Fibroblast of gingiva (primary cell): ENCODE results near the gene BCAR3.
"Not testable (repeated sequence)": the region's sequence is repeated elsewhere in the genome, so short reads cannot be mapped to it uniquely, and the experiment has no call there.

Source experiments
- DNase-seq: peaks from one replicate; pipeline ENCODE4 v3.0.0-alpha.2; 2011; ENCODE audit warnings: low read depth

BCAR3 gene

GRCh38 chr1:93705892-93706500 lies 24.4 kb upstream of the BCAR3 start:
- no peak for DNase-seq

- no peak for DNase-seq
These were observed 22.4 kb upstream of the BCAR3 start for GRCh38 chr1:93704052-93704451.

GRCh38 chr1:93703643-93704042 lies 22.0 kb upstream of the BCAR3 start:
- DNase-seq: no peak

- no peak for DNase-seq
These were observed 21.2 kb upstream of the BCAR3 start for GRCh38 chr1:93702828-93703183.

- peak; percentile 43 for DNase-seq
These were observed 20.6 kb upstream of the BCAR3 start for GRCh38 chr1:93702111-93702827.

GRCh38 chr1:93701629-93702028 lies 20.0 kb upstream of the BCAR3 start:
- peak; percentile 85 for DNase-seq

GRCh38 chr1:93700532-93701469 lies 19.2 kb upstream of the BCAR3 start:
- DNase-seq: no peak

- no peak for DNase-seq
These were observed 18.0 kb upstream of the BCAR3 start for GRCh38 chr1:93699503-93700168.

GRCh38 chr1:93699049-93699384 lies 17.4 kb upstream of the BCAR3 start:
- DNase-seq: no peak

- no peak for DNase-seq
These were observed 16.9 kb upstream of the BCAR3 start for GRCh38 chr1:93698329-93699048.

GRCh38 chr1:93697566-93697965 lies 15.9 kb upstream of the BCAR3 start:
- DNase-seq: not testable (repeated sequence)

- DNase-seq: no peak
These were observed 13.9 kb upstream of the BCAR3 start for GRCh38 chr1:93695411-93696005.

GRCh38 chr1:93694819-93695218 lies 13.2 kb upstream of the BCAR3 start:
- no peak for DNase-seq

- DNase-seq: no peak
These were observed 12.4 kb upstream of the BCAR3 start for GRCh38 chr1:93694039-93694438.

- DNase-seq: peak; percentile 56
These were observed 11.4 kb upstream of the BCAR3 start for GRCh38 chr1:93692983-93693591.

GRCh38 chr1:93692451-93692861 lies 10.8 kb upstream of the BCAR3 start:
- no peak for DNase-seq

GRCh38 chr1:93692026-93692425 lies 10.4 kb upstream of the BCAR3 start:
- no peak for DNase-seq

GRCh38 chr1:93690921-93691789 lies 9.5 kb upstream of the BCAR3 start:
- DNase-seq: no peak

GRCh38 chr1:93690341-93690740 lies 8.7 kb upstream of the BCAR3 start:
- no peak for DNase-seq
